Measurements from ENCODE around the gene ZC3H12C.
"Not testable (repeated sequence)": the region's sequence is repeated elsewhere in the genome, so short reads cannot be mapped to it uniquely, and the experiment has no call there.

The ZC3H12C gene

GRCh38 chr11:110092515-110093406 is at the start of gene ZC3H12C:
Gene ZC3H12C, plus strand, starts transcription at chr11:110093392. Its CDS starts 20 bp downstream, at chr11:110093412.
- no peak for DNase-seq (ENCODE audit: low spot score)

GRCh38 chr11:110044226-110044968 is 48.8 kb upstream of the ZC3H12C start:
- no peak for DNase-seq (ENCODE audit: low spot score)

GRCh38 chr11:110046775-110047380 is 46.3 kb upstream of the ZC3H12C start:
- no peak for DNase-seq (ENCODE audit: low spot score)

- no peak for DNase-seq (ENCODE audit: low spot score)
Measured at GRCh38 chr11:110049501-110050200, 43.5 kb upstream of the ZC3H12C start.

- DNase-seq (ENCODE audit: low spot score): no peak
Measured at GRCh38 chr11:110050201-110050506, 43.0 kb upstream of the ZC3H12C start.

GRCh38 chr11:110053848-110054414 is 39.3 kb upstream of the ZC3H12C start:
- DNase-seq (ENCODE audit: low spot score): no peak

- DNase-seq (ENCODE audit: low spot score): no peak
Measured at GRCh38 chr11:110056956-110057355, 36.2 kb upstream of the ZC3H12C start.

- DNase-seq (ENCODE audit: low spot score): no peak
Measured at GRCh38 chr11:110059706-110060463, 33.3 kb upstream of the ZC3H12C start.

- no peak for DNase-seq (ENCODE audit: low spot score)
Measured at GRCh38 chr11:110061296-110061695, 31.9 kb upstream of the ZC3H12C start.

GRCh38 chr11:110062247-110062646 is 30.9 kb upstream of the ZC3H12C start:
- DNase-seq (ENCODE audit: low spot score): no peak

- DNase-seq (ENCODE audit: low spot score): no peak
Measured at GRCh38 chr11:110065189-110065588, 28.0 kb upstream of the ZC3H12C start.

GRCh38 chr11:110068001-110068400 is 25.2 kb upstream of the ZC3H12C start:
- not testable (repeated sequence) for DNase-seq (ENCODE audit: low spot score)

GRCh38 chr11:110069158-110069737 is 23.9 kb upstream of the ZC3H12C start:
- DNase-seq (ENCODE audit: low spot score): no peak

GRCh38 chr11:110070176-110070575 is 23.0 kb upstream of the ZC3H12C start:
- DNase-seq (ENCODE audit: low spot score): no peak

GRCh38 chr11:110071197-110071596 is 22.0 kb upstream of the ZC3H12C start:
- no peak for DNase-seq (ENCODE audit: low spot score)

GRCh38 chr11:110072930-110073329 is 20.3 kb upstream of the ZC3H12C start:
- no peak for DNase-seq (ENCODE audit: low spot score)

GRCh38 chr11:110074499-110074898 is 18.7 kb upstream of the ZC3H12C start:
- no peak for DNase-seq (ENCODE audit: low spot score)

- DNase-seq (ENCODE audit: low spot score): no peak
Measured at GRCh38 chr11:110075105-110075846, 17.9 kb upstream of the ZC3H12C start.

GRCh38 chr11:110075847-110076208 is 17.4 kb upstream of the ZC3H12C start:
- DNase-seq (ENCODE audit: low spot score): no peak

- DNase-seq (ENCODE audit: low spot score): no peak
Measured at GRCh38 chr11:110076371-110076965, 16.7 kb upstream of the ZC3H12C start.

Data from CD4-positive, alpha-beta T cell treated with Interleukin-6 at 100 ng/mL for 8 hours (primary cell).